GM23338 (cell line): ENCODE data around the gene ZNF536.

Experiments used
- CREB1 ChIP-seq: fragments of 250-450 bp; sonication (Bioruptor Pico); IDR thresholded peaks from 2 replicates; pipeline ENCODE4 v1.5.0; 2020; ENCODE audit warnings: low read depth, mild to moderate bottlenecking, moderate library complexity
- CTCF ChIP-seq, 2 experiments: fragments of 200-600 bp in 1 of 2; sonication (generic) in 1 of 2; conservative IDR thresholded peaks; 2 replicates each; pipeline versions ENCODE4 v1.5.1 to v1.6.1; 2016 to 2017; ENCODE audit warnings: antibody characterized with exemption in 2 of 2, low read depth in 2 of 2, mild to moderate bottlenecking in 2 of 2, moderate library complexity in 1 of 2
- EZH2 ChIP-seq: fragments of 200-600 bp; sonication (generic); IDR thresholded peaks from one replicate; pipeline ENCODE4 v1.8.0; 2017; ENCODE audit warnings: antibody characterized with exemption, mild to moderate bottlenecking, low read depth; ENCODE audit not compliant: unreplicated experiment
- EZH2phosphoT487 ChIP-seq: fragments of 200-600 bp; sonication (generic); IDR thresholded peaks from one replicate; pipeline ENCODE4 v1.8.1; 2018; ENCODE audit warnings: antibody characterized with exemption; ENCODE audit not compliant: unreplicated experiment
- JUNB ChIP-seq: IDR thresholded peaks from one replicate; pipeline ENCODE4 v1.6.1; 2016; ENCODE audit warnings: antibody characterized with exemption; ENCODE audit not compliant: unreplicated experiment
- POLR2AphosphoS5 ChIP-seq: IDR thresholded peaks from 2 replicates; pipeline ENCODE4 v1.6.1; 2016; ENCODE audit warnings: antibody characterized with exemption, low read depth
- ZNF331 ChIP-seq: fragments of 250-450 bp; sonication (Bioruptor Pico); IDR thresholded peaks from 2 replicates; pipeline ENCODE4 v1.5.0; 2020; ENCODE audit warnings: low read depth, mild to moderate bottlenecking, moderate library complexity
- TF ChIP-seq, protein P1 (sequence below): fragments of 250-450 bp; sonication (Bioruptor Pico); IDR thresholded peaks from 2 replicates; pipeline ENCODE4 v1.5.0; 2020; ENCODE audit warnings: mild to moderate bottlenecking, moderate library complexity
- TF ChIP-seq, protein P2 (sequence below): IDR thresholded peaks from one replicate; pipeline ENCODE4 v1.6.1; 2018; ENCODE audit warnings: antibody characterized with exemption; ENCODE audit not compliant: unreplicated experiment

DNA sequence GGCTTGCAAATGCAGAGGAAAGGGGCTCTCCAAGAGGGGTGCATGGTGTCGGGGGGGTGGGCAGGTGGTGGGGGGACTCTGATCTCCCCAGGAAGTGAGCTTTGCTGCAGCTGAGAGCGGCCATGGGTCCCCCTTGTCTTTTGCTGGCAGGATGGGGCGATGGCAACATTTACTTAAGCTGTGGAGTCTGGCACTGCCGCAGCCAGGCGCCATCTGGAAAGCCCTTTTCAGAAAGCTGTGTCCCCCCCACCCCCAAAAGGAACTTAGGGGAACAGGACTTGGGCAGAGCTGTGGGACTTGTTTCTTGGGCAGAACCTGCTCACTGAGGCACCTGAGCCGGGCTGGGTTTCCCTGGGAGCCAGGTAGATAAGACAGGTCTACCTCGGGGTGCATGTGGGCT is 80.7 kb downstream of the ZNF536 start:
- TF ChIP-seq EZH2 (no peak), CTCF (conservative IDR thresholded peaks at IDR 0.05; ENCODE audit: low read depth in 2 of 2) (no peak), POLR2AphosphoS5 (no peak), EZH2phosphoT487 (no peak), CREB1 (CRISPR knock-in tag) (no peak), ZNF331 (CRISPR knock-in tag) (no peak), JUNB (no peak)
- TF ChIP-seq, protein P1, sequence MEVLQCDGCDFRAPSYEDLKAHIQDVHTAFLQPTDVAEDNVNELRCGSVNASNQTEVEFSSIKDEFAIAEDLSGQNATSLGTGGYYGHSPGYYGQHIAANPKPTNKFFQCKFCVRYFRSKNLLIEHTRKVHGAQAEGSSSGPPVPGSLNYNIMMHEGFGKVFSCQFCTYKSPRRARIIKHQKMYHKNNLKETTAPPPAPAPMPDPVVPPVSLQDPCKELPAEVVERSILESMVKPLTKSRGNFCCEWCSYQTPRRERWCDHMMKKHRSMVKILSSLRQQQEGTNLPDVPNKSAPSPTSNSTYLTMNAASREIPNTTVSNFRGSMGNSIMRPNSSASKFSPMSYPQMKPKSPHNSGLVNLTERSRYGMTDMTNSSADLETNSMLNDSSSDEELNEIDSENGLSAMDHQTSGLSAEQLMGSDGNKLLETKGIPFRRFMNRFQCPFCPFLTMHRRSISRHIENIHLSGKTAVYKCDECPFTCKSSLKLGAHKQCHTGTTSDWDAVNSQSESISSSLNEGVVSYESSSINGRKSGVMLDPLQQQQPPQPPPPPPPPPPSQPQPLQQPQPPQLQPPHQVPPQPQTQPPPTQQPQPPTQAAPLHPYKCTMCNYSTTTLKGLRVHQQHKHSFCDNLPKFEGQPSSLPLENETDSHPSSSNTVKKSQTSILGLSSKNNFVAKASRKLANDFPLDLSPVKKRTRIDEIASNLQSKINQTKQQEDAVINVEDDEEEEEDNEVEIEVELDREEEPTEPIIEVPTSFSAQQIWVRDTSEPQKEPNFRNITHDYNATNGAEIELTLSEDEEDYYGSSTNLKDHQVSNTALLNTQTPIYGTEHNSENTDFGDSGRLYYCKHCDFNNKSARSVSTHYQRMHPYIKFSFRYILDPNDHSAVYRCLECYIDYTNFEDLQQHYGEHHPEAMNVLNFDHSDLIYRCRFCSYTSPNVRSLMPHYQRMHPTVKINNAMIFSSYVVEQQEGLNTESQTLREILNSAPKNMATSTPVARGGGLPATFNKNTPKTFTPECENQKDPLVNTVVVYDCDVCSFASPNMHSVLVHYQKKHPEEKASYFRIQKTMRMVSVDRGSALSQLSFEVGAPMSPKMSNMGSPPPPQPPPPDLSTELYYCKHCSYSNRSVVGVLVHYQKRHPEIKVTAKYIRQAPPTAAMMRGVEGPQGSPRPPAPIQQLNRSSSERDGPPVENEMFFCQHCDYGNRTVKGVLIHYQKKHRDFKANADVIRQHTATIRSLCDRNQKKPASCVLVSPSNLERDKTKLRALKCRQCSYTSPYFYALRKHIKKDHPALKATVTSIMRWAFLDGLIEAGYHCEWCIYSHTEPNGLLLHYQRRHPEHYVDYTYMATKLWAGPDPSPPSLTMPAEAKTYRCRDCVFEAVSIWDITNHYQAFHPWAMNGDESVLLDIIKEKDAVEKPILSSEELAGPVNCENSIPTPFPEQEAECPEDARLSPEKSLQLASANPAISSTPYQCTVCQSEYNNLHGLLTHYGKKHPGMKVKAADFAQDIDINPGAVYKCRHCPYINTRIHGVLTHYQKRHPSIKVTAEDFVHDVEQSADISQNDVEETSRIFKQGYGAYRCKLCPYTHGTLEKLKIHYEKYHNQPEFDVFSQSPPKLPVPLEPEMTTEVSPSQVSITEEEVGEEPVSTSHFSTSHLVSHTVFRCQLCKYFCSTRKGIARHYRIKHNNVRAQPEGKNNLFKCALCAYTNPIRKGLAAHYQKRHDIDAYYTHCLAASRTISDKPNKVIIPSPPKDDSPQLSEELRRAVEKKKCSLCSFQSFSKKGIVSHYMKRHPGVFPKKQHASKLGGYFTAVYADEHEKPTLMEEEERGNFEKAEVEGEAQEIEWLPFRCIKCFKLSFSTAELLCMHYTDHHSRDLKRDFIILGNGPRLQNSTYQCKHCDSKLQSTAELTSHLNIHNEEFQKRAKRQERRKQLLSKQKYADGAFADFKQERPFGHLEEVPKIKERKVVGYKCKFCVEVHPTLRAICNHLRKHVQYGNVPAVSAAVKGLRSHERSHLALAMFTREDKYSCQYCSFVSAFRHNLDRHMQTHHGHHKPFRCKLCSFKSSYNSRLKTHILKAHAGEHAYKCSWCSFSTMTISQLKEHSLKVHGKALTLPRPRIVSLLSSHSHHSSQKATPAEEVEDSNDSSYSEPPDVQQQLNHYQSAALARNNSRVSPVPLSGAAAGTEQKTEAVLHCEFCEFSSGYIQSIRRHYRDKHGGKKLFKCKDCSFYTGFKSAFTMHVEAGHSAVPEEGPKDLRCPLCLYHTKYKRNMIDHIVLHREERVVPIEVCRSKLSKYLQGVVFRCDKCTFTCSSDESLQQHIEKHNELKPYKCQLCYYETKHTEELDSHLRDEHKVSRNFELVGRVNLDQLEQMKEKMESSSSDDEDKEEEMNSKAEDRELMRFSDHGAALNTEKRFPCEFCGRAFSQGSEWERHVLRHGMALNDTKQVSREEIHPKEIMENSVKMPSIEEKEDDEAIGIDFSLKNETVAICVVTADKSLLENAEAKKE (CRISPR knock-in tag): no peak
- TF ChIP-seq, protein P2, sequence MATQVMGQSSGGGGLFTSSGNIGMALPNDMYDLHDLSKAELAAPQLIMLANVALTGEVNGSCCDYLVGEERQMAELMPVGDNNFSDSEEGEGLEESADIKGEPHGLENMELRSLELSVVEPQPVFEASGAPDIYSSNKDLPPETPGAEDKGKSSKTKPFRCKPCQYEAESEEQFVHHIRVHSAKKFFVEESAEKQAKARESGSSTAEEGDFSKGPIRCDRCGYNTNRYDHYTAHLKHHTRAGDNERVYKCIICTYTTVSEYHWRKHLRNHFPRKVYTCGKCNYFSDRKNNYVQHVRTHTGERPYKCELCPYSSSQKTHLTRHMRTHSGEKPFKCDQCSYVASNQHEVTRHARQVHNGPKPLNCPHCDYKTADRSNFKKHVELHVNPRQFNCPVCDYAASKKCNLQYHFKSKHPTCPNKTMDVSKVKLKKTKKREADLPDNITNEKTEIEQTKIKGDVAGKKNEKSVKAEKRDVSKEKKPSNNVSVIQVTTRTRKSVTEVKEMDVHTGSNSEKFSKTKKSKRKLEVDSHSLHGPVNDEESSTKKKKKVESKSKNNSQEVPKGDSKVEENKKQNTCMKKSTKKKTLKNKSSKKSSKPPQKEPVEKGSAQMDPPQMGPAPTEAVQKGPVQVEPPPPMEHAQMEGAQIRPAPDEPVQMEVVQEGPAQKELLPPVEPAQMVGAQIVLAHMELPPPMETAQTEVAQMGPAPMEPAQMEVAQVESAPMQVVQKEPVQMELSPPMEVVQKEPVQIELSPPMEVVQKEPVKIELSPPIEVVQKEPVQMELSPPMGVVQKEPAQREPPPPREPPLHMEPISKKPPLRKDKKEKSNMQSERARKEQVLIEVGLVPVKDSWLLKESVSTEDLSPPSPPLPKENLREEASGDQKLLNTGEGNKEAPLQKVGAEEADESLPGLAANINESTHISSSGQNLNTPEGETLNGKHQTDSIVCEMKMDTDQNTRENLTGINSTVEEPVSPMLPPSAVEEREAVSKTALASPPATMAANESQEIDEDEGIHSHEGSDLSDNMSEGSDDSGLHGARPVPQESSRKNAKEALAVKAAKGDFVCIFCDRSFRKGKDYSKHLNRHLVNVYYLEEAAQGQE: no peak
